HG03135 (cell line): ENCODE results near the gene MCM6.
"Not testable (repeated sequence)": the region's sequence is repeated elsewhere in the genome, so short reads cannot be mapped to it uniquely, and the experiment has no call there.

ENCODE experiments used
- ATAC-seq: cut with Tn5 transposase; IDR thresholded peaks from one replicate; pipeline ENCODE4 v1.9.1; 2021; ENCODE audit warnings: mild to moderate bottlenecking, moderate library complexity; ENCODE audit not compliant: unreplicated experiment

Gene MCM6

DNA sequence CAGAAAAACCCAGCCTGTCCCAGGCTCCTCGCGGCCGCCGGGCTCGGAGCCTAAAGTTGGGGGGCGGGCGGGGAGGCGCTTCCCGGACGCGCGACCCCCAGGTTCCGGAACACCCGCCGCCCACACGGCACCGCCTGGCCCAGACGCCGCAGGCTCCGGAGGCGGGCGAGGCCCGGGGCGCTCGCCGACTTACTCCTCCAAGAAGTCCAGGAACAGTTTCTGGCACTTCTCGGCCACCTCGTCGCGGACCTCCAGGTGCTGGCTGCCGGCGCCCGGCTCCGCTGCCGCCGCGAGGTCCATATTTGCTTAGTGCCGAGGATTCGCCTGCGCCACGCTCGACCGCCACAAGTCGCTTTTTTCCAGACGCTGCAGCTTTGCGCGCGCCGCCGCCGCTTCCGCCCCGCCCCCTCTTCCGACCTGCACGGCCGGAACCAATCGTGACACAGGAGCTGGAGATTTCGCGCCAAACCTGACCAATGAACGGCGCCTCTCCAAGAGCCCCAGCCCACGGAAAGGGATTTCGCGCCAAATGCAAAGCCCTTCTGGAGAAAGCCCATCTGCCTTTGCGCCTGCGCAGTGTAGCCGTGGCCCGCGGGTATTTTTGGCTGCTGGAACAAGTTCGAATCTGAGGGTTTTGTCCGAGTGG lies at the start of gene MCM6:
Gene MCM6 (minus strand): TSS at position 378 of the 646 bp plus-strand sequence. CDS start 78 bp downstream, at position 300.
- ATAC-seq, result peak; percentile 89

DNA sequence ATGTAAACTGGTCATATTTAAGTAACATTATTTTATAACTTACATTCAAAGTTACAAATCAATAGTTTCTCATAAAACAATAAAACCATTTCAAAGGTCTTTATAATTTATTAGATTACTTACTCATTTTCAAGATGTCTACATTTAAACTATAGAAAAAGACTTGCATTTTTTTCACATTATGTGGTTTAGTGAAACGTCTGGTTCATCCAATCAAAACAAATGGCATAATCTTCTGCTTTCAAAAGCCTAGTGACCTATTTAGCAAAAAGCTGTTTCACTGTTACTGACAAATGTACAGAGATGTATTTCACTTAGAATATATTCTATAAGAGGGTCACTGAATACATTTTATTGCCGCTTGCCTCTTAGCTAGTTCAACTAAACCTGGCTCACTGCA lies 49.3 kb upstream of the MCM6 start:
- ATAC-seq, result no peak

DNA sequence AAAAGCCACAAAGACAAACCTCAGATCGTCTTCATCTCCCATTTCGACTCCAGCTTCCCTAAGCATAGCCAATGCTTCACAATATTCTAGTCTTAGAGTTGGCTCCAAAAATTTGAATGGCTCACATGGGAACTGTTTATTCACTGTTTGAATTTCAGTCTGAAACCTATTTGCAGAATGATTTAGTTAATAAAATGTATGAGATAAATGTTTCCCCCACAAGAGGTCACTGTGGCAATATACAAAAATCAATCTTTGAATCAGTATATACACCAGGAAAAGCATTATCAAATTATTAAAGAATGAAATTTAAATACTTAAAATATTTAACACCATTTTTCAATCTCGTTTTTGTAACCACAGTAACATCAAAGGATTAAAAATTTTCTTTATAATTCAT lies 40.0 kb upstream of the MCM6 start:
- ATAC-seq, result no peak

DNA sequence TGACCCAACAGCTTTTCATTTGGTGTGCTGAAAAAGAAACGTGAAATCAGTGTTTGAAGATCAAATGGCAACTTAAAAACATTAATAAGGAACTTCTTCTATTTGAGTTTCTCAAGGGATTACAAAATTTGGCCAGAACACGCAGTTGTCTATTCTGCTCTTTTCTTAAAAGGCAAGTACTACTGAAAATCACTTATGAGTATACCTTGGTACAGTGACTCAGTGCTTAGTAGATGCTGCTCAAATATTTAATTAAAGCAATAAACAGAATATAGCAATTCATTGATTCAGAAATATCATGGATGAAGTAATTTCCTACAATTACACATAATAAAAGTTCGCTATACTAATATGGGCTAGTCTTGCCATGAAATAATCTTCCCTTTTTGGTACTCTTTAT lies 38.2 kb upstream of the MCM6 start:
- ATAC-seq, result no peak

DNA sequence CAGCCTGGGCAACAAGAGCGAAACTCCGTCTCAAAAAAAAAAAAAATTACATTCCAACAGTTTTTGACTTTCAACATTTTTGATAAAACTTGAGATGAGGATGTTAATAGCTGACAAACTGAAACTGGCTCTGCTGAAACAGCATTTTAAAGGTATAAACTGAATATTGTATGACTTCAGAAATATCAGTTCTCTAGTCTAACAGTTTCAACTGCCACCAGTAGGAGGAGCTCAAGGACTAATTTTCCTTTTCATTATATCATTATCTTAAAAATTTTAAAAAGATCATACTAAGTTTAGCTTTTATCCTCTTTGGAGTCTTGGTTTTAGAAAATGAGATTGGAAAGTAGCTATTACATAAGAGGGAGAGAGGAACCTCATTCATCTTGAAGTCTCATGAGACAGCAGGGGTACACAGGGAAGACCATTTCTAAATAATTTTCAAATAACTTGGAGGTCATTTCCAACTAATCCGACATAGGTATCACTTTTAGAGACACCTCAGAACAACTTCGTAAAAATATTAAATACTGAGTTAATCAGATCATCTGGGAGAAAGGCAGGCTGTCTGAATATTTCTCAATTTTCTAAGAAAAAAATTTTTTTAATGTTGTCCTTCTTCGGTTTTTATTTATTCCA lies 37.6 kb upstream of the MCM6 start:
- no peak for ATAC-seq

DNA sequence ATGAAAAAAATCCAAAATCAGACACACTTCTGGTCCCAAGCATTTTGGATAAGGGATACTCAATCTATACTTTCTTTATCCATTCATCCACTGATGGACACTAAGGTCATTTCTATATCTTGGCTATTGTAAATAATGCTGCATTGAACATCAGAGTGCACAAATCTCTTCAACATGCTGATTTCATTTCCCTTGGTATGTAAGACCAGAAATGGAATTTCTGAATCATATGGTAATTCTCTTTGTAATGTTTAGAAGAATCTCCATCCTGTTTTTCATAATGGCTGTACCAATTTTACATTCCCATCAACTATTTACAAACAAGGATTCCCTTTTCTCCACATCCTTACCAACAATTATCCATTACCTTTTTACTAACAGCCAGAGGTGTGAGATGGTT lies 33.7 kb upstream of the MCM6 start:
- ATAC-seq, result no peak

DNA sequence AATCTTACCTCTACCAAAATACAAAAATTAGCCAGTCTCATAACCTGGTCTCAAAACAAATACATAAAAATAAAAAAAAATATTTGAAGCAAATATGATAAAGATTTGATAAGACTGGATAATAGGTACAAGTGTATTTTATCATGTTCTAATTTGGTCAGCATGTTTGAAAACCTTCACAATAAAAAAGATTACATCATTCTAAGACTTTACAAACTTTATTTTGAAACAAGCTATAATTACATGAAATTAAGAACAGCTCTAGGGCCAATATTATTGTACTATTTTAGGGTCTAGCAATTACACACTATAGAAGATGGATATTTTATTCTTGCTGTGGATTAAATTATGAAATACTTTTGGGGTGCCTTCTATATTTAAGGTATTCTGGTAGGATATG lies 29.4 kb upstream of the MCM6 start:
- no peak for ATAC-seq

DNA sequence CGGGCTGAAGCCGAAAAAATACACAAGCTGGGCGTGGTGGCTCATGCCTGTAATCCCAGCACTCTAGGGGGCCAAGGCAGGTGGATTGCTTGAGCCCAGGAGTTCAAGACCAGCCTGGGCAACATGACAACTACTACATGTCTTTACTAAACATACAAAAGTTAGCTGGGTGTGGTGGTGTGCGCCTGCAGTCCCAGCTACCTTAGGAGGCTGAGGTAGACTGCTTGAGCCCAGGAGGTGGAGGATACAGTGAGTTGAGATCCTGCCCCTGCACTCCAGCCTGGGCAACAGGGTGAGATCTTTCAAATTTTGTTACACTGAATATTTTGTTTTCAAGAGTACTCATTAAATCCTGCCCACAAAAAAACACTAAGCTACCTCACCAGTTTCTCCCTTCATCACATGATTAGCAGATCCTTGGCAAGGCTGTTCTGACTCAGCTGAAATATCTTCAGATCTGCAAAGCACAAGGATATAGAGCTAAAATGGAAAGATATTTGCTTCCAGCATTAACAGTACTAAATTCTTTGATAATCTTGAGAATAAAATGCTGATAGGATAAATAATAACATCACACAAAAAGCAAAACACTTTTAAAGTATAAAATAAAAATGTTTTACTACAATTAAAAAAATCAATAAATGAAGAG lies 28.2 kb upstream of the MCM6 start:
- no peak for ATAC-seq

DNA sequence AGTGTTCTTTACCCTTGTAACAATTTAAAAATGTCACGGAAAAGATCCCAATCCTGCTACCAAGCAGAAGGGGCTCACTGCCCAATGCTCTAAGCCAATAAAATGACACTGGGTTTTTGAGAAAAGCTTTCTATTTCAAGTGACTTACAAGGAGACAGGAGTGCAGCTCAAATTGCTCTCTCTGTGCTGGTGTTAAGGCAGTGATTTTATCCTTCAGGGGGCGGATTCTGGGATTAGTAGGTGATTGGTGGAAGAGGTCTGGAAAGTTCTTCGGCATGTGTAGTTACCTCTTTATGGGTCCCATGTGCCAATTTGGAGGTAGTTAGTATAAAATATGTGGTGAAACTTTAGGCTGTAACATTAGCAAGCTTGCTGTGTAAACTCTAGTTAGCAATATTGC lies 27.4 kb upstream of the MCM6 start:
- ATAC-seq, result no peak

DNA sequence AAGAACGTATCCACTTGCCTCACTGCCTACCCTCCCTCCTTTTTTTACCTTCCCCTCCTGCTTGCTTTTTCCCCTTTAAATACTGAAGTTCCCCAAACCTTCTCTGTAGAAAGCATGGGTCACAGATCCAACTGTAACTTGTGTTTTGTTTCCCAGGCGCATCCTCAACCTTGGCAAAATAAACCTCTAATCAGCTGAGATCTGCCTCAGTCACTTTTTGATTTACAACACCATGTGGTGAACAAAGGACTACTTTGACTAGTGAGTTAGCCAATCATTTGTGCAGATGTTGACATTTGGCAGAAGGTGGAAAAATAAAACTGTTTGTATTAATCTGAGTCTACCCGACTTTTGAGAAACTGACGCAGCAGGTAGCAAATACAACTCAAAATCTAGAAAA lies 23.3 kb upstream of the MCM6 start:
- ATAC-seq, result no peak

DNA sequence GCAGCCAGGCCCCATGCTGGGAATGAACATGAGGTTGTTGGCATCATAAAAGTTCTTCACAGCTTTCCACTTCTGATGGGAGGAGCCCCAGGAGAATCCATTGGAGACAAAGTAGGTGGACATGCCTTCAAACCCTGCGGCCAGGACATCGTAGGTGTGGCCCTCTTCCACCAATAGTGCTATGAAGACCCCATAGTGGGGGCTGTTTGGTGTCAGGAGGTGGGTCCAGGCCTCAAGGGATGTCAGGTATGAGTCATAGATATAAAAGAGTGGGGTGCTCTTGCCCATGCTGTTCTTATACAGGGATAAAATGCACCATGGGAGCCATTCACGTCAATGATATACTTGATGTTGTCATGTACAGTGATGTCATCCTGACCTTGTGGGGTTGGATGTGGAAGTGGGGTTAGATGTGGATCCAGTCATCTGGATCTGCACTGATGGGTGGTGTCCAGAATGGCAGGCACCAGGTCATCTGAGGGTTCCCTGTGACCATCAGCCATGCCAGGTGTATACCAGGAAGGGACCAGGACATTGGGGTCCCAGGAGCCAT lies 22.1 kb upstream of the MCM6 start:
- no peak for ATAC-seq

DNA sequence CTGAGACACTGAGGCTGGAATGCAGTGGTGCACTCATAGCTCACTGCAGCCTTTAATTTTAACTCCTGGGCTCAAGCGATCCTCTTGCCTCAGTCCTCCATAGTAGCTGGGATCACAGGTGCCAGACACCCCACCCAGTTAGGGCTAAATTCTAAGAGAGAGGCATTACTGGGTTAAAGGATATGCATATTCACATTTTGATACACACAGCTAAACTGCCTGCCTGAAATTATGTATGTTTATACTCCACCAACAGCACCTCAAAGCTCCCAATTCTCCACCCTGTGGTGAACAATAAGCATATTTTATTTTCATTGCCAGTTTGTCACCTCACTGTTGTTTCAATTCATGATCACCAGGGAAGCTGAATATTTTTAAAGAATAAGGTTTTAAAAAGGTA lies 18.7 kb upstream of the MCM6 start:
- ATAC-seq, result no peak

DNA sequence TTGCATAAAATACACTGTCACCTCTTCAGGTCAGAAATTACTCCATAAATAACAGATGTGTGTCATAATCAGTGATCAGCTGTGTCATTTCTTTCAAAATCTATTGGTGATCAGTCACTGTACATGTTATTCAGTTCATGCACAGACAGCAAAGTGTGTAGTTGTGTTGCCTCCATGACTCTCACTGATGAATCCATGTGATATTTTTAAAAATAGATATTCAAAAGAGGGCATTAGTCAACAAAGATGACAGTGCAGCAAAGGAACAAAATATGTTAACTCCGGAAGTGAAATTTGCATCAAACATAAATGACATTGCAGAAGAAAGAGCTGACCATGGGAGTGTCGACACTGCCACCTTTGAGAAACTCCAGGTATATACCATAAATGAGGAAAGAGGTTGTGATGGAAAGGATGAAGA lies 17.1 kb upstream of the MCM6 start:
- no peak for ATAC-seq

DNA sequence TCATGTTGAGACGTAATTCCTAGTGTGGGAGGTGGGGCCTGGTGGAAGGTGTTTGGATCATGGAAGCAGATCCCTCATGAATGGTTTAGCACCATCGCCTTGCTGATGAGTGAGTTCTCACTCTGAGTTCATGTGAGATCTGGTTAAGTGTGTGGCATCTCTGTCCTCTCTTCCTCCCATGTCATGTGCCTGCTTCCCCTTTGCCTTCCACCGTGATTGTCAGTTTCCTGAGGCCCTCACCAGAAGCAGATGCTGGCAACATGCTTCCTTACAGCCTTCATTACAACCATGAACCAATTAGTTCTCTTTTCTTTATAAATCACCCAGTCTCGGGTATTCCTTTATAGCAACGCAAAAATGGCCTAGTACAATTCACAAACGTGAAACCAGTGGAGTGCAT lies 14.6 kb upstream of the MCM6 start:
- no peak for ATAC-seq

DNA sequence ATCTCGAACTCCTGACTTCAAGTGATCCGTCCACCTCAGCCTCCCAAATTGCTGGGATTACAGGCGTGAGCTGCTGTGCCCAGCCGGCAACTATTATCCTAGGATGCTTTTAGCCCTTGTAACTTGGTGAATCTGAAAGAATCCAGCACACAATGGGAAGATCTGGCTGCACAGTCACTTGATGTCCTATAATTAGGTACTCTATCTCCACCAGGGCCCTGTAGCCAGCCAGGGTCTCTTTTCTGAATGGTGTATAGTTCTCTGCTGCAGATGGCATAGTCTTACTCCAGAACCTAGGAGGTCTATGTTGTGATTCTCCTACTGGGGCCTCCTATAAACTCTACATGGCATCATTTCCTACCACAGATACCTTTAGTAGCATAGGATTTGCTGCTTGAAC lies 13.9 kb upstream of the MCM6 start:
- ATAC-seq, result no peak

DNA sequence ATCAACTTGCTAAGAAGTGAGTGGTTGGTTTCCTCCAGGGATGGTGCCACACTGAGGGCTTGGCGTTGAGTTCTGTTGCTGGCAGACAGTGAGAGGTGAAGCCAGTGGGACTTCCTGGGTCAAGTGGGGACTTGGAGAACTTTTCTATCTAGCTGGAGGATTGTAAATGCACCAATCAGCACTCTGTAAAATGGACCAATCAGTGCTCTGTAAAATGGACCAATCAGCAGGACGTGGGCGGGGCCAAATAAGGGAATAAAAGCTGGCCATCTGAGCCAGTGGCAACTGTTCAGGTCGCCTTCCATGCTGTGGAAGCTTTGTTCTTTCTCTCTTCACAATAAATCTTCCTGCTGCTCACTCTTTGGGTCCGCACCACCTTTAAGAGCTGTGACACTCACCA lies 12.3 kb upstream of the MCM6 start:
- not testable (repeated sequence) for ATAC-seq

DNA sequence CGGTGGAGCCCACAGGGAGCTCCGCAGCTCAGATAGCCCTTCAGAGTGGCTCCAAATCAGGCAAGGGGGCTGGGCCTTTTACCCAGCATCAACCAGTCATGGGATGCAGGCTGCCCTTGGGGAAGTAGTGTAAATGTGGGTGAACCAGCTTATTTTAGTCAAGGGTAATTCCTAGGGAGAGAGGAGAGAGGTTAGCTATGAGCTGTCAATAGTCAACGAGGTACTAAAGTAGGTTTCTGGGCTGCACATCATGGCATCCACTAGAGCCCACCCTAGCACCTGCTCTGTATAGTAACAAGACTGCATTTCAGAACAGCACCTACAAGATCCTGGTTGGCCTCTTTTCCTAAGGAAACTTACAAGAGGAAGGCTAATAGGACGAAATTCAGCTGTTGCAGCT lies 9.5 kb upstream of the MCM6 start:
- no peak for ATAC-seq

DNA sequence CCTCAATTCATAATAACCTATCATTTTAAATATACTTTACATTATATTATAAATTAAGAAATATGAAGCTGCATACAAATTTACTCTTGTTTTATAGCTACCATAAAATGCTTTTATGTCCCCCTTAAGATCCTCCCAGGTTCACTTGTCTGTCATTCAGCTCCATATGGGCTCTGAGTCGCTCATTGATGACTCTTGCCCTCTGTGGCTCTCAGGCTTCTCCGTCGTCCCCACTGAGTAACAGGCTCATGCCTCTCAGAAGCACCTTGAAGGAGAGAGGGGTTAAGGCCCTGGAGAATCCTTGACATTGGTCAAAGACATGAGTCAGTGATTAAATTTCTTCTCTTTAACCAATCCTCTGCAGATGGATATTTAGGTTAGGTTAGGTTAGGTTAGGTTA lies 6.2 kb upstream of the MCM6 start:
- ATAC-seq, result no peak

DNA sequence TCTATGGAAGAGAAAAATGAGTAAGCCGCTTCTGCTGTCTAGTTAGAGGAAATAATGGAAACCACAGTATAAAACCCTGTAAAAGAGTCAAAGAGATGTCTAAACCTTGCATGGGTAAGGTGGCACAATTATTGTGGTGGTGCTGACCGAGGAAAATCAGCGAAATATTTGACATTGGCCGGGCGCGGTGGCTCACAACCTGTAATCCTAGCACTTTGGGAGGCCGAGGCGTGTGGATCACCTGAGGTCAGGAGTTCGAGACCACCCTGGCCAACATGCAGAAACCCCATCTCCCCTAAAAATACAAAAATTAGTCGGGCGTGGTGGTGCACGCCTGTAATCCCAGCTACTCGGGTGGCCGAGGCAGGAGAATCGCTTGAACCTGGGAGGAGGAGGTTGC lies 527 bp upstream of the MCM6 start:
- ATAC-seq, result not testable (repeated sequence)

DNA sequence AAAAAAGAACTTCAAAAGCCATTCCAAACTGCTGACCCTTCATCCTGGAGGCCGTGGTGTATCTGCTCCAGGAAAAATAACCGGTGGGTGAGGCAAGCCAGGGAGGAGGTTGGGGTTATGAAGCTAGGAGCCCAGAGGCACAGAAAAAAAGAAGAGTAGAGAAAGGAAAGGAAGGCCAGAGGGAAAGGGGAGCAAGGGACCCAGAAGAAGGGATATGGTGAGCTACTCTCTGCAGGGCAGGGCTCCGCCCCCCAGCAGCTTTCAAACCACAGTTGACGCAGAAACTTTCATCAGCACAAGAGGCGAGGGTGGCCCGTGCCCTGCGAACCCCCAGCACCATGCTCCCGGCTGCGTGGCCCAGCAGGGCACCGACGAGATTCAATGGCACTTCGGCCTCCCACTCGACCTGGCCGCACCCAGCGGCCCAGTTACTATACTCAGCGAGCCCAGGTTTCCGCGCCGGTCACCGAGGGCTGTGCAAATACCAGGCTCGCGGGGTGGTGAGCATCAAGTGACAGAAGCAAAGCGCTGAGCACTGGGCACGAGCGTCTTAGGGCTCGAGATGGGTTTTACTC lies 665 bp downstream of the MCM6 start:
- peak; percentile 69 for ATAC-seq

DNA sequence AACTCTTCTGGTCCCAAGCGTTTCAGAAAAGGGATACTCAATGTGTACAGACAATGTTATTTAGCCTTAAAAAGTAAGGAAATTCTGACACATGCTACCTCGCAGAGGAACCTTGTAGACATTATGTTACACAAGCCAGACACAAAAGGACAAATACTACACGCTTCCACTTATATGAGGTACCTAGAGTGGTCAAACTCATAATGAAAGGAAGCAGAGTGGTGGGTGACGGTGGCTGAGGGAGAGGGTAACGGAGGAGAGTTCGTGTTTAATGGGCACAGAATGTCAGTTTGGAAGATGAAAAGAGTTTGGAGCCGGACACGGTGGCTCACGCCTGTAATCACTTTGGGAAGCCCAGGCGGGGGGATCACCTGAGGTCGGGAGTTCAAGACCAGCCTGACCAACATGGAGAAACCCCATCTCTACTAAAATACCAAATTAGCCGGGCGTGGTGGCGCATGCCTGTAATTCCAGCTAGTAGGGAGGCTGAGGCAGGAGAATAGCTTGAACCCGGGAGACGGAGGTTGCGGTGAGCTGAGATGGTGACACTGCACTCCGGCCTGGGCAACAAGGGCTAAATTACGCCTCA lies 1.4 kb downstream of the MCM6 start:
- no peak for ATAC-seq
